OCI-LY7 (cell line): Measurements from ENCODE around the gene DOK4.

ENCODE experiments used
- CTCF ChIP-seq: fragments of 200-600 bp; sonication (generic); conservative IDR thresholded peaks from 2 replicates; pipeline ENCODE4 v1.5.1; 2014; ENCODE audit warnings: mild to moderate bottlenecking, antibody characterized with exemption, low read length, moderate library complexity, mixed read lengths
- EZH2phosphoT487 ChIP-seq: fragments of 200-600 bp; sonication (generic); IDR thresholded peaks from 2 replicates; pipeline ENCODE4 v1.6.1; 2018; ENCODE audit warnings: low read depth, borderline replicate concordance, mild to moderate bottlenecking, mixed run types, antibody characterized with exemption, low read length, moderate library complexity, mixed read lengths

GRCh38 chr16:57477531-57478202, 8.6 kb downstream of the DOK4 start:
- TF ChIP-seq CTCF (no peak), EZH2phosphoT487 (no peak)
